ENCODE data around the gene ALPG. TPM values are rescaled to one million over a fixed set of nuclear protein-coding genes. Genes with fewer than 3 reads are reported as not detected.

The ALPG gene
- total RNA-seq, 1 donor from 2014 or later: not detected

- DNase-seq (ENCODE audit: extremely low spot score, unreplicated experiment): no peak
- Mint-ChIP-seq H3K36me3 (ENCODE audit: unreplicated experiment) (no peaks in the 10 kb centered on the region), H3K9me3 (ENCODE audit: unreplicated experiment) (no peaks in the 10 kb centered on the region), H3K27me3 (ENCODE audit: unreplicated experiment) (peaks cover 27% of the 10 kb centered on the region), H3K4me1 (ENCODE audit: unreplicated experiment) (peaks cover 21% of the 10 kb centered on the region), H3K4me3 (ENCODE audit: unreplicated experiment) (no peak overlapping the region), H3K27ac (ENCODE audit: unreplicated experiment) (no peak overlapping the region)
- no peak for TF ChIP-seq CTCF (IDR thresholded peaks at IDR 0.05)
Observed at GRCh38 chr2:232456296-232457120, 49.9 kb downstream of the ALPG start.

- TF ChIP-seq CTCF (IDR thresholded peaks at IDR 0.05): no peak
- no peaks in the 10 kb centered on the region for H3K9me3 Mint-ChIP-seq (ENCODE audit: unreplicated experiment)
- H3K27ac Mint-ChIP-seq (ENCODE audit: unreplicated experiment): no peak overlapping the region
- H3K4me3 Mint-ChIP-seq (ENCODE audit: unreplicated experiment): no peak overlapping the region
- peaks cover 27% of the 10 kb centered on the region for H3K27me3 Mint-ChIP-seq (ENCODE audit: unreplicated experiment)
- peaks cover 24% of the 10 kb centered on the region for H3K4me1 Mint-ChIP-seq (ENCODE audit: unreplicated experiment)
- DNase-seq (ENCODE audit: extremely low spot score, unreplicated experiment): no peak
- H3K36me3 Mint-ChIP-seq (ENCODE audit: unreplicated experiment): no peaks in the 10 kb centered on the region
Observed at GRCh38 chr2:232457121-232458011, 50.7 kb downstream of the ALPG start.

GRCh38 chr2:232458051-232458660 is 51.5 kb downstream of the ALPG start:
- Mint-ChIP-seq H3K27me3 (ENCODE audit: unreplicated experiment) (peaks cover 28% of the 10 kb centered on the region), H3K27ac (ENCODE audit: unreplicated experiment) (no peak overlapping the region), H3K4me1 (ENCODE audit: unreplicated experiment) (peaks cover 32% of the 10 kb centered on the region), H3K4me3 (ENCODE audit: unreplicated experiment) (no peak overlapping the region), H3K9me3 (ENCODE audit: unreplicated experiment) (no peaks in the 10 kb centered on the region), H3K36me3 (ENCODE audit: unreplicated experiment) (no peaks in the 10 kb centered on the region)
- no peak for TF ChIP-seq CTCF (IDR thresholded peaks at IDR 0.05)
- DNase-seq (ENCODE audit: extremely low spot score, unreplicated experiment): no peak

- peaks cover 22% of the 10 kb centered on the region for H3K27me3 Mint-ChIP-seq (ENCODE audit: unreplicated experiment)
- no peak for TF ChIP-seq CTCF (IDR thresholded peaks at IDR 0.05)
- H3K36me3 Mint-ChIP-seq (ENCODE audit: unreplicated experiment): no peaks in the 10 kb centered on the region
- H3K27ac Mint-ChIP-seq (ENCODE audit: unreplicated experiment): no peak overlapping the region
- H3K9me3 Mint-ChIP-seq (ENCODE audit: unreplicated experiment): no peaks in the 10 kb centered on the region
- DNase-seq (ENCODE audit: extremely low spot score, unreplicated experiment): no peak
- H3K4me1 Mint-ChIP-seq (ENCODE audit: unreplicated experiment): peaks cover 33% of the 10 kb centered on the region
- H3K4me3 Mint-ChIP-seq (ENCODE audit: unreplicated experiment): no peak overlapping the region
Observed at GRCh38 chr2:232458661-232459418, 52.2 kb downstream of the ALPG start.

Data from osteocyte (in vitro differentiated cells).